CD1c-positive myeloid dendritic cell (primary cell): Measurements from ENCODE around the gene HSPA9.
A peak's percentile ranks its signal among the peaks of the same experiment; 100 is the strongest.

Experiments used
- DNase-seq: peaks from one replicate; pipeline ENCODE4 v3.0.0-alpha.2; 2016; ENCODE audit errors: extremely low spot score

HSPA9 gene

DNA sequence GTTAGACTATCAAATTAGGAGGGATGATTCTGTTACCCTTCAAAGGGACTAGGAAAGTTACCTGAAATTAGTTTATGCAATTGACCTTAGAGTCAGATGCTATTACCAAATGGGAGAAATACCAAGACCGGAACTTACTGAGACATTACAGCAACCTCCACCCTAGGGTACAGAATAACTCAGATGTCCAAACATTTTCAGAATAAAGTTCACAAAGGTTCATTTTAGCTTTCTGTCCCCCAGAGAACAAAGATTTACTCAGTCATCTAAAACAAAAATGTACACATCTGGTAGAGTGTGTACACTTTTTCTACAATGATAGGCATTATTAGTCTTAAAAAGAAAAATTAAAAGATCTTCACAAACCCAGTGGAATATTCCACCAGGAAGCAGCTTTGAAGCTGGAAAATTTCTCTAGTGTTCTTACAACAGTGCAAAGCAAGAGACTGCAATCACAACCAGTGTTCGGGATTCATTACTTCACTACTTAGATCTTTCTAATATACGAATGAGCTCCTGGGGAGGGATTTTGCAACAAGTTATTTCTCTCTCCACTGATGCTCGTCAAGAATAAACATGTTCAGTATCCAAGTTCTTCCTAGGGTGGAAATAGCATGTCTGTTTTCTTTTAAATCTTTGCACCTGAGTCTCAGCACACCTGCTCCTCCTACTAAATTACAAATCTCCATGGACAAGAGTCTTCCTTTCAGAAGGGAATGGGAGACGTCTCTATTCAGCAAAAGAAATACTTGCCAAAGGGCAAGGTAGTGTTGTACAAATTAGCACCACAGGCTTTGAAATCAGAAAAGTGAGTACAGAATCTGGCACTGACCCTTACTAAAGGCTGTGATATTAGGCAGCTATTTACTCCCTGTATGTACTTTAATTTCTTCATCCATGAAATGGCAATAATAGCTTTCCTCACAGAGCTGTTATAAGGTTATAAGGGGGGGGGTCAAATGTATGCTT lies 40.9 kb downstream of the HSPA9 start:
- no peak for DNase-seq

DNA sequence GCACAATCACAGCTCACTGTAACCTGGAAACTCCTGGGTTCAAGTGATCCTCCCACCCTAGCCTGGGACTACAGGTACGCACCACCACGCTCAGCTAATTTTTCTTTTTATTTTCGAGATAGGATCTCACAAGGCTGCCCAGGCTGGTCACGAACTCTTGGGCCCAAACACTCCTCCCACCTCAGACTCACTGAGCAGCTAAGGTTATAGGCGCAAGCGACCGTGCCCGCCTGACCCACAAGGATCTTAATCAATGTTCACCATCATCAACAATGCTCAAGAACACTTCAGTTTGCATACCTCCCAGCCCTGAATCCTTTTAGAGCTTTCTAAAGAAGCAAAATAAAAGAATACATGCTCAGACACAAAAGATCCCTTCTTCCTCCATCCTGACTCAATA lies 45.4 kb downstream of the HSPA9 start:
- no peak for DNase-seq

- DNase-seq = no peak
Observed at GRCh38 chr5:138528744-138529469, 46.3 kb downstream of the HSPA9 start.

GRCh38 chr5:138528208-138528607 lies 47.0 kb downstream of the HSPA9 start:
- no peak for DNase-seq

DNA sequence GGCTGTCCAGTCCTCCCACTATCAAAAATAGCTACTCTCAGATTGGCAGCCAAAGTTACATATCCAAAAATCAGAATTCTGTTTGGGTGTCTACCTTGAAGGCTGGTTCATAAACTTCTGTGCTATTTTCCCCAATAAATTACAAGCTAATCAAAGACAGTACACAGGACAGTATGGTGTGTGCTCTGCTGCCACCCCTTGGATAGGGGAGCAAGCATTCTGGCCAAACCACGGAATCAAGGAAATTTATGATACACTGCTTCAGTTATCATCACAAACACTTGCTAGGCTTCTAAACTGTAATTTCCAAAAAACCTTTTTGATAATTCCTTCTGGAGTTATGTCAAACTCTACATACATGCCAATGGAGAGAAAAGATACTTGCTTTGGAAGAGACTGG lies 48.0 kb downstream of the HSPA9 start:
- DNase-seq = no peak

DNA sequence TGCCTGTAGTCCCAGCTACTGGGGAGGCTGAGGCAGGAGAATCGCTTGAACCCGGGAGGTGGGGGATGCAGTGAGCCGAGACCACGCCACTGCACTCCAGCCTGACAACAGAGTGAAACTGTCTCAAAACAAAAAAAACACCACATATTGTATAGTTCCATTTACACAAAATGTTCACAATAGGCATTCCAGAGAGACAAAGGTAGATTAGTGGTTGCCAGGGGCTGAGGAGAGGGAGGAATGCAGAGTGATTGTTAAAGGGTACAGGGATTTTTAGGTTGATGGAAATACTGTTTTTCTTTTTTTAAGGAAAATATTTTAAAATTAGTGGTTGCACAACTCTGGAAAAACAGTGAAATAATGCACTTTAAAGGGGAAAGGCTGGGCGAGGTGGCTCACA lies 51.8 kb downstream of the HSPA9 start:
- no peak for DNase-seq

DNA sequence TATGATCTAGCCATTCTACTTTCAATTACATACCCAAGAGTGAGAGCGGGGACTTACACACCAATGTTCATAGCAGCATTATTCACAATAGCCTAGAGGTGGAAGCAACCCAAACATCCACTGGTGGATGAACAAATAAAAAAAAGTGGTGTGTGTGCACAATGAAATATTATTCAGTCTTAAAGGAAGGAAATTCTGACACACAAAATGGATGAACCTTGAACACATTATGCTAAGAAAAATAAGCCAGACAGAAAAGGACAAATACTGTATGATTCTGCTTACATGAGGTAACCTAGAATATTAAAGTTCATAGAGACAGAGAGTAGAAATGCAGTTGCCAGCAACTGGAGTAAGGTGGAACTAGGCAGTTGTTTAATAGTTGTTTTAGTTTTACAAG lies 54.2 kb downstream of the HSPA9 start:
- no peak for DNase-seq

DNA sequence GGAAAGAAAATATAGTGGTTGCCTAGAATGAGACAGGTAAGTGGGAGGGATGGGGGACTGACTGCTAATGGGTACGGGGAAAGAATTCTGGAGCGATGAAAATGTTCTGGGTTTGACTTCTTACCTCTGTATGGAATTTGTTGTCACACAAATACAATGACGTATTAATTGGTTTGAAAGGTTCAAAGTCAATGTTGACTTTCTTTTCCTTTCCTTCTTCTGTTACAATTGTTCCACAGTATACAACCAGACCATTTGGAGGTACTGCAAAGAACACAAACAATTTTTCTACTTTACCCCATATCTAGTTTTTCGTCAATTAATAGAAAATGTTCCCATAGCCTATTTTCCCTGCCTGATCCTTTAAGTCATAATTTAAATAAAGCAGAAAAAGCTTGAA lies 57.8 kb downstream of the HSPA9 start:
- no peak for DNase-seq

GRCh38 chr5:138515556-138516245 lies 59.5 kb downstream of the HSPA9 start:
- no peak for DNase-seq

DNA sequence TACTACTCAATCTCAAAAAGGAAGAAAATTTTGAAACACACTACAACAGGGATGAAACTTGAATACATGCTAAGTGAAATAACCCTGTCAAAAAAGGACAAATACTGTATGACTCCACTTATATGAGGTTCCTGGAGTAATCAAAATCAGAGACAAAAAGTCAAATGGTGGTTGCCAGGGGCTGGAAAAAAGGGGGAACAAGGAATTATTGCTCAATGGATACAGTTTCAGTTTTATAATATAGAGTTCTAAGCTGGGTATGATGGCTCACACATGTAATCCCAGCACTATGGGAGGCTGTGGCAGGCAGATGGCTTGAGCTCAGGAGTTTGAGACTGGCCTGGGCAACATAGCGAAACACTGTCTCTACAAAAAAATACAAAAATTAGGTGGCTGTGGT lies 61.2 kb downstream of the HSPA9 start:
- DNase-seq = peak; percentile 68

GRCh38 chr5:138508958-138509357 lies 66.2 kb downstream of the HSPA9 start:
- no peak for DNase-seq

GRCh38 chr5:138507485-138507884 lies 67.7 kb downstream of the HSPA9 start:
- peak; percentile 9 for DNase-seq

GRCh38 chr5:138506370-138507306 lies 68.6 kb downstream of the HSPA9 start:
- no peak for DNase-seq

DNA sequence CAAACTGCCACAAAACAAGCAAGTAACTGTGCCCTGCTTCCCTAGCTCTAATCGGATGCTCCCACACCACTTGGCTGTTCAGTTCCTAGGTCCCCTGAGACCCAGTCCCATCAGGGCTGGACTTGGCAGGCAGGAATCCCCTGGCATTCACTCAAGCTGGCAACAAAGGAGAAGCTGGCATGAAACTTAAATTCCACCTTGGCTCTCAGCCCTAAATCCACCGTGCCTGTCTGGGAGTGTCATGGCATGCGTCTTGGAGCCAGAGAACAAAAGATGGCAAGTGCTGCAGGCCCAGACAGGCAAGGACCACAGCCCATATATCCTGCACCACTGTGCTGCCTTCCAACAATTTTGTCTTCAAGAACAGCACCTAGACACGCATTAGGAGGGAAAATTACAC lies 70.4 kb downstream of the HSPA9 start:
- no peak for DNase-seq
